WTC11 (cell line): ENCODE data around the gene TRMT11. TPM values are rescaled to one million over a fixed set of nuclear protein-coding genes. Genes with fewer than 3 reads are reported as not detected.

Source experiments
- ATAC-seq: fragments of 200-7000 bp; cut with Tn5 transposase; 2 replicates; pipeline ENCODE4 v1.10.0; 2021; ENCODE audit warnings: mild to moderate bottlenecking, moderate library complexity
- CTCF ChIA-PET: fragments of 300-600 bp; sonication (Branson Sonifier 250); formaldehyde crosslinking; loops from one replicate; lab custom pipeline; 2021; ENCODE audit warnings: antibody characterized with exemption; lab: Charles Lee
- POLR2A ChIA-PET: fragments of 350-600 bp; sonication (Branson Sonifier 250); formaldehyde crosslinking; loops from one replicate; lab custom pipeline; 2021; ENCODE audit warnings: antibody characterized with exemption; lab: Charles Lee
- DNase-seq: peaks from one replicate; pipeline ENCODE4 v3.0.0; 2021; ENCODE audit warnings: low spot score
- H3K27ac Mint-ChIP-seq: 2 replicates; pipeline ENCODE4 v1.8.0; 2021; ENCODE audit warnings: mixed read lengths
- H3K27me3 Mint-ChIP-seq: 2 replicates; pipeline ENCODE4 v1.8.0; 2021; ENCODE audit warnings: low read depth, mild to moderate bottlenecking, moderate library complexity, mixed read lengths
- H3K36me3 Mint-ChIP-seq: 2 replicates; pipeline ENCODE4 v1.8.0; 2021; ENCODE audit warnings: mixed read lengths
- H3K4me1 Mint-ChIP-seq: 2 replicates; pipeline ENCODE4 v1.8.0; 2022; ENCODE audit warnings: mixed read lengths
- H3K4me3 Mint-ChIP-seq: 2 replicates; pipeline ENCODE4 v1.8.0; 2021; ENCODE audit warnings: mild to moderate bottlenecking, moderate library complexity, mixed read lengths
- H3K9me3 Mint-ChIP-seq: 2 replicates; pipeline ENCODE4 v1.8.0; 2021; ENCODE audit warnings: mixed read lengths
- CREB1 ChIP-seq: sonication (generic); formaldehyde crosslinking; IDR thresholded peaks from 2 replicates; pipeline ENCODE4 v1.8.0; 2023; ENCODE audit warnings: mild to moderate bottlenecking, missing genetic modification reagents
- CREM ChIP-seq: sonication (generic); formaldehyde crosslinking; IDR thresholded peaks from 2 replicates; pipeline ENCODE4 v1.8.1; 2022; ENCODE audit warnings: mild to moderate bottlenecking, missing genetic modification reagents, moderate library complexity
- ELF4 ChIP-seq: sonication (generic); formaldehyde crosslinking; IDR thresholded peaks from 2 replicates; pipeline ENCODE4 v1.8.1; 2022; ENCODE audit warnings: low read depth, mild to moderate bottlenecking, moderate library complexity, missing genetic modification reagents
- FOXP1 ChIP-seq: sonication (generic); formaldehyde crosslinking; IDR thresholded peaks from 2 replicates; pipeline ENCODE4 v1.8.0; 2022; ENCODE audit warnings: missing genetic modification reagents, mild to moderate bottlenecking, moderate library complexity, borderline replicate concordance
- GTF2I ChIP-seq: fragments of 250-450 bp; sonication (Bioruptor Pico); conservative IDR thresholded peaks from 2 replicates; pipeline ENCODE4 v1.4.0; 2021; ENCODE audit warnings: mild to moderate bottlenecking
- MXD4 ChIP-seq: fragments of 250-450 bp; sonication (Bioruptor Pico); IDR thresholded peaks from 2 replicates; pipeline ENCODE4 v1.8.0; 2021; ENCODE audit warnings: mild to moderate bottlenecking, moderate library complexity, borderline replicate concordance
- MYBL2 ChIP-seq: sonication (generic); formaldehyde crosslinking; IDR thresholded peaks from 2 replicates; pipeline ENCODE4 v1.8.1; 2023; ENCODE audit warnings: mild to moderate bottlenecking, moderate library complexity, missing genetic modification reagents
- NR1H2 ChIP-seq: sonication (generic); formaldehyde crosslinking; IDR thresholded peaks from 2 replicates; pipeline ENCODE4 v1.9.0; 2021; ENCODE audit warnings: mild to moderate bottlenecking, moderate library complexity, missing genetic modification reagents
- SMAD3 ChIP-seq: sonication (generic); formaldehyde crosslinking; IDR thresholded peaks from 2 replicates; pipeline ENCODE4 v1.8.0; 2022; ENCODE audit warnings: missing genetic modification reagents, mild to moderate bottlenecking, borderline replicate concordance
- SMAD4 ChIP-seq: sonication (generic); formaldehyde crosslinking; IDR thresholded peaks from 2 replicates; pipeline ENCODE4 v1.8.0; 2022; ENCODE audit warnings: mild to moderate bottlenecking, missing genetic modification reagents
- ZNF219 ChIP-seq: sonication (generic); formaldehyde crosslinking; IDR thresholded peaks from 2 replicates; pipeline ENCODE4 v1.8.0; 2023; ENCODE audit warnings: missing genetic modification reagents, mild to moderate bottlenecking, borderline replicate concordance
- total RNA-seq: library from RNA; stranded (reverse); gene quantifications from 3 replicates; pipeline ENCODE4 v1.2.3, GENCODE V29; 2021
- TF ChIP-seq, protein P1 (sequence below): sonication (generic); formaldehyde crosslinking; IDR thresholded peaks from 2 replicates; pipeline ENCODE4 v1.8.1; 2023; ENCODE audit warnings: mild to moderate bottlenecking, missing genetic modification reagents
- TF ChIP-seq, protein P2 (sequence below): sonication (generic); formaldehyde crosslinking; conservative IDR thresholded peaks from 2 replicates; pipeline ENCODE4 v1.8.1; 2022; ENCODE audit warnings: mild to moderate bottlenecking, missing genetic modification reagents
- TF ChIP-seq, protein P3 (sequence below): sonication (generic); formaldehyde crosslinking; IDR thresholded peaks from 2 replicates; pipeline ENCODE4 v1.8.0; 2023; ENCODE audit warnings: mild to moderate bottlenecking, missing genetic modification reagents
- TF ChIP-seq, protein P4 (sequence below): fragments of 250-450 bp; sonication (Bioruptor Pico); conservative IDR thresholded peaks from 2 replicates; pipeline ENCODE4 v1.9.0; 2021; ENCODE audit warnings: mild to moderate bottlenecking
- TF ChIP-seq, protein P5 (sequence below): sonication (generic); formaldehyde crosslinking; IDR thresholded peaks from 2 replicates; pipeline ENCODE4 v1.8.1; 2023; ENCODE audit warnings: mild to moderate bottlenecking, missing genetic modification reagents, borderline replicate concordance
- TF ChIP-seq, protein P6 (sequence below): sonication (generic); formaldehyde crosslinking; IDR thresholded peaks from 2 replicates; pipeline ENCODE4 v1.8.1; 2023; ENCODE audit warnings: mild to moderate bottlenecking, moderate library complexity, missing genetic modification reagents
- TF ChIP-seq, protein P7 (sequence below): sonication (generic); formaldehyde crosslinking; IDR thresholded peaks from 2 replicates; pipeline ENCODE4 v1.8.1; 2022; ENCODE audit warnings: mild to moderate bottlenecking, missing genetic modification reagents, moderate library complexity, borderline replicate concordance
- TF ChIP-seq, protein P8 (sequence below): sonication (generic); formaldehyde crosslinking; IDR thresholded peaks from 2 replicates; pipeline ENCODE4 v1.8.0; 2022; ENCODE audit warnings: missing genetic modification reagents

The TRMT11 gene
- total RNA-seq, 1 experiment from 2014 or later: 32.3 TPM

DNA sequence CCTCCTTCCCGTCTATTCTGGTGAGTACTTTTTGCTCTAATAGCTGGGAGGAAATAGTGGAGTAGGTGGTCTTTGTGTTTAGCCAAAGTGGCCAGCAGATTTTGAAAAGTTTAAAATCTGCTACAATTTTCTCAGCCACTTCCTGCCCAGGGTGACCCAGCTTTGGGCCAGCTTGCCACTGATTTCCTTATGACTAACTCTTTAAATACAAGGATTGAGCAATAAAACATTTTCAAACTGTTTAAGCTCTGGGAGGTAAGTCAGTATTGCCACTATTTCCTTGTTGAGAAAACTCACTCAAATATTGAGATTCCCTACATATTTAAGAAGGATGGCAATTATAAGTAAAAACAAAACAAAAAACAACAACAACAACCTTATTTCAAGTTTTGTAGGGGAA, 54.5 kb downstream of the TRMT11 start (continued):
- TF ChIP-seq NR1H2 (CRISPR knock-in tag): no peak
- TF ChIP-seq MYBL2: no peak
- no peak for TF ChIP-seq SMAD3 (CRISPR knock-in tag)
- no peak for TF ChIP-seq GTF2I (CRISPR knock-in tag)
- TF ChIP-seq SMAD4 (CRISPR knock-in tag): no peak
- TF ChIP-seq FOXP1 (CRISPR knock-in tag): no peak
- no peak for TF ChIP-seq ELF4

DNA sequence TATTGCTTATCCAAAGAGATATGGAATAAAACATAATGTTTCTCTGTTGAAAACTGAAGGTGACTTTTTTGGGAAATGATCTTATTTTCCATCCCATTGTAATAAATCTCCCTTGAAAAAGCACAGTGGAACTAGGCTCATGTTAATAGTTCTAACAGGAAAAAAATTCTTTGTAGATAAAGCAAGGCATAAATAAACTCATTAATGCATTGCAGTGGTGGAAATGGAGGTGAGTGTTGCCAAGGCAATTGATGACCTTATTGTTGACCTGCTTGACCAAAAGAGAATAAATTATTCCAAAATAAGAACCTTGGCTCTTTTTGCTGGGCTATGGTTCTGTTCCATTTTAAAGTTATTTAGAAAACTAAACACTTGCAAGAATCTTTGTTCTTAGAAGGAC, 55.2 kb downstream of the TRMT11 start:
- Mint-ChIP-seq H3K36me3 (peaks cover 46% of the 10 kb centered on the region), H3K27me3 (no peaks in the 10 kb centered on the region), H3K9me3 (peaks cover 12% of the 10 kb centered on the region), H3K27ac (no peak overlapping the region), H3K4me1 (no peaks in the 10 kb centered on the region), H3K4me3 (no peak overlapping the region)
- no peak for ATAC-seq
- ChIA-PET CTCF (no interaction called here), POLR2A (no interaction called here)
- no peak for DNase-seq
- TF ChIP-seq, protein P1, sequence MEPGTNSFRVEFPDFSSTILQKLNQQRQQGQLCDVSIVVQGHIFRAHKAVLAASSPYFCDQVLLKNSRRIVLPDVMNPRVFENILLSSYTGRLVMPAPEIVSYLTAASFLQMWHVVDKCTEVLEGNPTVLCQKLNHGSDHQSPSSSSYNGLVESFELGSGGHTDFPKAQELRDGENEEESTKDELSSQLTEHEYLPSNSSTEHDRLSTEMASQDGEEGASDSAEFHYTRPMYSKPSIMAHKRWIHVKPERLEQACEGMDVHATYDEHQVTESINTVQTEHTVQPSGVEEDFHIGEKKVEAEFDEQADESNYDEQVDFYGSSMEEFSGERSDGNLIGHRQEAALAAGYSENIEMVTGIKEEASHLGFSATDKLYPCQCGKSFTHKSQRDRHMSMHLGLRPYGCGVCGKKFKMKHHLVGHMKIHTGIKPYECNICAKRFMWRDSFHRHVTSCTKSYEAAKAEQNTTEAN (CRISPR knock-in tag): no peak
- TF ChIP-seq, protein P2, sequence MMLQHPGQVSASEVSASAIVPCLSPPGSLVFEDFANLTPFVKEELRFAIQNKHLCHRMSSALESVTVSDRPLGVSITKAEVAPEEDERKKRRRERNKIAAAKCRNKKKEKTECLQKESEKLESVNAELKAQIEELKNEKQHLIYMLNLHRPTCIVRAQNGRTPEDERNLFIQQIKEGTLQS (CRISPR knock-in tag): no peak
- no peak for TF ChIP-seq SMAD3 (CRISPR knock-in tag)
- TF ChIP-seq MXD4: no peak
- TF ChIP-seq, protein P3, sequence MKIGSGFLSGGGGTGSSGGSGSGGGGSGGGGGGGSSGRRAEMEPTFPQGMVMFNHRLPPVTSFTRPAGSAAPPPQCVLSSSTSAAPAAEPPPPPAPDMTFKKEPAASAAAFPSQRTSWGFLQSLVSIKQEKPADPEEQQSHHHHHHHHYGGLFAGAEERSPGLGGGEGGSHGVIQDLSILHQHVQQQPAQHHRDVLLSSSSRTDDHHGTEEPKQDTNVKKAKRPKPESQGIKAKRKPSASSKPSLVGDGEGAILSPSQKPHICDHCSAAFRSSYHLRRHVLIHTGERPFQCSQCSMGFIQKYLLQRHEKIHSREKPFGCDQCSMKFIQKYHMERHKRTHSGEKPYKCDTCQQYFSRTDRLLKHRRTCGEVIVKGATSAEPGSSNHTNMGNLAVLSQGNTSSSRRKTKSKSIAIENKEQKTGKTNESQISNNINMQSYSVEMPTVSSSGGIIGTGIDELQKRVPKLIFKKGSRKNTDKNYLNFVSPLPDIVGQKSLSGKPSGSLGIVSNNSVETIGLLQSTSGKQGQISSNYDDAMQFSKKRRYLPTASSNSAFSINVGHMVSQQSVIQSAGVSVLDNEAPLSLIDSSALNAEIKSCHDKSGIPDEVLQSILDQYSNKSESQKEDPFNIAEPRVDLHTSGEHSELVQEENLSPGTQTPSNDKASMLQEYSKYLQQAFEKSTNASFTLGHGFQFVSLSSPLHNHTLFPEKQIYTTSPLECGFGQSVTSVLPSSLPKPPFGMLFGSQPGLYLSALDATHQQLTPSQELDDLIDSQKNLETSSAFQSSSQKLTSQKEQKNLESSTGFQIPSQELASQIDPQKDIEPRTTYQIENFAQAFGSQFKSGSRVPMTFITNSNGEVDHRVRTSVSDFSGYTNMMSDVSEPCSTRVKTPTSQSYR: no peak
- TF ChIP-seq CREB1 (CRISPR knock-in tag): no peak
- TF ChIP-seq ZNF219 (CRISPR knock-in tag): no peak
- TF ChIP-seq, protein P4, sequence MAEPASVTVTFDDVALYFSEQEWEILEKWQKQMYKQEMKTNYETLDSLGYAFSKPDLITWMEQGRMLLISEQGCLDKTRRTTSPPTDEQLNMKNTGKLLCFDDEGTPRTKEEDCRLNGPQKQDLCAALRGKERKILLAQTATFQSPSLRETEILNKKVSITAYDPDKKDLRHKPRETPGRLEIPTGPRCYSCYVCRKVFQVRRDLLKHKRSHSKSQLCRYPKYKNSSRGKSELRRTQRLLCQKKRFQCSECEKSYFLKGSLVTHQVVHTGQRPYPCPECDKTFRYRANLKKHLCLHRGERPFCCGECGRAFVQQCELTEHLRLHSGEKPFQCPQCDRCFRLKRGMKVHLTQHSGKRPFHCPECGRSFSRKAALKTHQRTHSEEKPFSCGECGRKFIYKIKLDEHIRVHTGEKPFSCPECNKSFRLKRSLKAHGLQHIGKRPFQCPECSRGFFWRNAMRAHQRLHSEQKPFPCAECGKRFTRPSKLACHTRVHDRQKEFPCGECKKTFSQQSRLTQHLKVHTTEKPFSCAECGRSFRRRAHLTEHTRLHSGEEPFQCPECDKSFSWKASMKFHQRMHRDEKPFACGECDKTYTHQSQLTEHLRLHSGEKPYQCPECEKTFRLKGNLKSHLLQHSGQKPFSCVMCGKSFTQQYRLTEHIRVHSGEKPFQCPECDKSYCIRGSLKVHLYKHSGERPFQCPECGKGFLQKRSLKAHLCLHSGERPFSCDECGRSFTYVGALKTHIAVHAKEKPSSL: no peak
- TF ChIP-seq, protein P5, sequence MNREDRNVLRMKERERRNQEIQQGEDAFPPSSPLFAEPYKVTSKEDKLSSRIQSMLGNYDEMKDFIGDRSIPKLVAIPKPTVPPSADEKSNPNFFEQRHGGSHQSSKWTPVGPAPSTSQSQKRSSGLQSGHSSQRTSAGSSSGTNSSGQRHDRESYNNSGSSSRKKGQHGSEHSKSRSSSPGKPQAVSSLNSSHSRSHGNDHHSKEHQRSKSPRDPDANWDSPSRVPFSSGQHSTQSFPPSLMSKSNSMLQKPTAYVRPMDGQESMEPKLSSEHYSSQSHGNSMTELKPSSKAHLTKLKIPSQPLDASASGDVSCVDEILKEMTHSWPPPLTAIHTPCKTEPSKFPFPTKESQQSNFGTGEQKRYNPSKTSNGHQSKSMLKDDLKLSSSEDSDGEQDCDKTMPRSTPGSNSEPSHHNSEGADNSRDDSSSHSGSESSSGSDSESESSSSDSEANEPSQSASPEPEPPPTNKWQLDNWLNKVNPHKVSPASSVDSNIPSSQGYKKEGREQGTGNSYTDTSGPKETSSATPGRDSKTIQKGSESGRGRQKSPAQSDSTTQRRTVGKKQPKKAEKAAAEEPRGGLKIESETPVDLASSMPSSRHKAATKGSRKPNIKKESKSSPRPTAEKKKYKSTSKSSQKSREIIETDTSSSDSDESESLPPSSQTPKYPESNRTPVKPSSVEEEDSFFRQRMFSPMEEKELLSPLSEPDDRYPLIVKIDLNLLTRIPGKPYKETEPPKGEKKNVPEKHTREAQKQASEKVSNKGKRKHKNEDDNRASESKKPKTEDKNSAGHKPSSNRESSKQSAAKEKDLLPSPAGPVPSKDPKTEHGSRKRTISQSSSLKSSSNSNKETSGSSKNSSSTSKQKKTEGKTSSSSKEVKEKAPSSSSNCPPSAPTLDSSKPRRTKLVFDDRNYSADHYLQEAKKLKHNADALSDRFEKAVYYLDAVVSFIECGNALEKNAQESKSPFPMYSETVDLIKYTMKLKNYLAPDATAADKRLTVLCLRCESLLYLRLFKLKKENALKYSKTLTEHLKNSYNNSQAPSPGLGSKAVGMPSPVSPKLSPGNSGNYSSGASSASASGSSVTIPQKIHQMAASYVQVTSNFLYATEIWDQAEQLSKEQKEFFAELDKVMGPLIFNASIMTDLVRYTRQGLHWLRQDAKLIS (CRISPR knock-in tag): no peak
- TF ChIP-seq, protein P6, sequence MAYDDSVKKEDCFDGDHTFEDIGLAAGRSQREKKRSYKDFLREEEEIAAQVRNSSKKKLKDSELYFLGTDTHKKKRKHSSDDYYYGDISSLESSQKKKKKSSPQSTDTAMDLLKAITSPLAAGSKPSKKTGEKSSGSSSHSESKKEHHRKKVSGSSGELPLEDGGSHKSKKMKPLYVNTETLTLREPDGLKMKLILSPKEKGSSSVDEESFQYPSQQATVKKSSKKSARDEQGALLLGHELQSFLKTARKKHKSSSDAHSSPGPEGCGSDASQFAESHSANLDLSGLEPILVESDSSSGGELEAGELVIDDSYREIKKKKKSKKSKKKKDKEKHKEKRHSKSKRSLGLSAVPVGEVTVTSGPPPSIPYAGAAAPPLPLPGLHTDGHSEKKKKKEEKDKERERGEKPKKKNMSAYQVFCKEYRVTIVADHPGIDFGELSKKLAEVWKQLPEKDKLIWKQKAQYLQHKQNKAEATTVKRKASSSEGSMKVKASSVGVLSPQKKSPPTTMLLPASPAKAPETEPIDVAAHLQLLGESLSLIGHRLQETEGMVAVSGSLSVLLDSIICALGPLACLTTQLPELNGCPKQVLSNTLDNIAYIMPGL (CRISPR knock-in tag): no peak
- TF ChIP-seq FOXP1 (CRISPR knock-in tag): no peak
- TF ChIP-seq CREM (CRISPR knock-in tag): no peak
- no peak for TF ChIP-seq SMAD4 (CRISPR knock-in tag)
- TF ChIP-seq, protein P7, sequence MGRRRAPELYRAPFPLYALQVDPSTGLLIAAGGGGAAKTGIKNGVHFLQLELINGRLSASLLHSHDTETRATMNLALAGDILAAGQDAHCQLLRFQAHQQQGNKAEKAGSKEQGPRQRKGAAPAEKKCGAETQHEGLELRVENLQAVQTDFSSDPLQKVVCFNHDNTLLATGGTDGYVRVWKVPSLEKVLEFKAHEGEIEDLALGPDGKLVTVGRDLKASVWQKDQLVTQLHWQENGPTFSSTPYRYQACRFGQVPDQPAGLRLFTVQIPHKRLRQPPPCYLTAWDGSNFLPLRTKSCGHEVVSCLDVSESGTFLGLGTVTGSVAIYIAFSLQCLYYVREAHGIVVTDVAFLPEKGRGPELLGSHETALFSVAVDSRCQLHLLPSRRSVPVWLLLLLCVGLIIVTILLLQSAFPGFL (CRISPR knock-in tag): no peak
- TF ChIP-seq, protein P8, sequence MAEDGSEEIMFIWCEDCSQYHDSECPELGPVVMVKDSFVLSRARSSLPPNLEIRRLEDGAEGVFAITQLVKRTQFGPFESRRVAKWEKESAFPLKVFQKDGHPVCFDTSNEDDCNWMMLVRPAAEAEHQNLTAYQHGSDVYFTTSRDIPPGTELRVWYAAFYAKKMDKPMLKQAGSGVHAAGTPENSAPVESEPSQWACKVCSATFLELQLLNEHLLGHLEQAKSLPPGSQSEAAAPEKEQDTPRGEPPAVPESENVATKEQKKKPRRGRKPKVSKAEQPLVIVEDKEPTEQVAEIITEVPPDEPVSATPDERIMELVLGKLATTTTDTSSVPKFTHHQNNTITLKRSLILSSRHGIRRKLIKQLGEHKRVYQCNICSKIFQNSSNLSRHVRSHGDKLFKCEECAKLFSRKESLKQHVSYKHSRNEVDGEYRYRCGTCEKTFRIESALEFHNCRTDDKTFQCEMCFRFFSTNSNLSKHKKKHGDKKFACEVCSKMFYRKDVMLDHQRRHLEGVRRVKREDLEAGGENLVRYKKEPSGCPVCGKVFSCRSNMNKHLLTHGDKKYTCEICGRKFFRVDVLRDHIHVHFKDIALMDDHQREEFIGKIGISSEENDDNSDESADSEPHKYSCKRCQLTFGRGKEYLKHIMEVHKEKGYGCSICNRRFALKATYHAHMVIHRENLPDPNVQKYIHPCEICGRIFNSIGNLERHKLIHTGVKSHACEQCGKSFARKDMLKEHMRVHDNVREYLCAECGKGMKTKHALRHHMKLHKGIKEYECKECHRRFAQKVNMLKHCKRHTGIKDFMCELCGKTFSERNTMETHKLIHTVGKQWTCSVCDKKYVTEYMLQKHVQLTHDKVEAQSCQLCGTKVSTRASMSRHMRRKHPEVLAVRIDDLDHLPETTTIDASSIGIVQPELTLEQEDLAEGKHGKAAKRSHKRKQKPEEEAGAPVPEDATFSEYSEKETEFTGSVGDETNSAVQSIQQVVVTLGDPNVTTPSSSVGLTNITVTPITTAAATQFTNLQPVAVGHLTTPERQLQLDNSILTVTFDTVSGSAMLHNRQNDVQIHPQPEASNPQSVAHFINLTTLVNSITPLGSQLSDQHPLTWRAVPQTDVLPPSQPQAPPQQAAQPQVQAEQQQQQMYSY: no peak
